ENCODE results near the gene RRP7A. TPM values are rescaled to one million over a fixed set of nuclear protein-coding genes. Genes with fewer than 3 reads are reported as not detected.
"Not testable (repeated sequence)": the region's sequence is repeated elsewhere in the genome, so short reads cannot be mapped to it uniquely, and the experiment has no call there.

The RRP7A gene
- total RNA-seq, 1 experiment from 2014 or later, result 39.3 TPM

GRCh38 chr22:42521228-42521546 lies 1.6 kb upstream of the RRP7A start:
- DNase-seq, result no peak
- H3K4me3 ChIP-seq (ENCODE audit: insufficient read depth, low read depth, low read length), result no peak overlapping the region
- H3K27me3 ChIP-seq (ENCODE audit: control insufficient read depth, insufficient read depth, low read length), result no peaks in the 10 kb centered on the region
- peaks cover 7% of the 10 kb centered on the region for H3K36me3 ChIP-seq (replicated peaks; ENCODE audit: control insufficient read depth, insufficient read depth, low read length)

- DNase-seq; H3K27me3 ChIP-seq (ENCODE audit: control insufficient read depth, insufficient read depth, low read length): not testable (repeated sequence)
- Histone ChIP-seq H3K4me3 (ENCODE audit: insufficient read depth, low read depth, low read length) (peak overlapping the region; percentile 85), H3K36me3 (replicated peaks; ENCODE audit: control insufficient read depth, insufficient read depth, low read length) (peaks cover 11% of the 10 kb centered on the region)
Observed at GRCh38 chr22:42518638-42519524, 715 bp downstream of the RRP7A start.

GRCh38 chr22:42517103-42517502 lies 2.5 kb downstream of the RRP7A start:
- H3K4me3 ChIP-seq (ENCODE audit: insufficient read depth, low read depth, low read length); H3K27me3 ChIP-seq (ENCODE audit: control insufficient read depth, insufficient read depth, low read length); DNase-seq: not testable (repeated sequence)
- H3K36me3 ChIP-seq (replicated peaks; ENCODE audit: control insufficient read depth, insufficient read depth, low read length), result peaks cover 11% of the 10 kb centered on the region

- H3K36me3 ChIP-seq (replicated peaks; ENCODE audit: control insufficient read depth, insufficient read depth, low read length), result peaks cover 11% of the 10 kb centered on the region
- H3K4me3 ChIP-seq (ENCODE audit: insufficient read depth, low read depth, low read length), result no peak overlapping the region
- no peak for DNase-seq
- no peaks in the 10 kb centered on the region for H3K27me3 ChIP-seq (ENCODE audit: control insufficient read depth, insufficient read depth, low read length)
Observed at GRCh38 chr22:42515896-42516295, 3.7 kb downstream of the RRP7A start.

GRCh38 chr22:42515304-42515703 lies 4.3 kb downstream of the RRP7A start:
- H3K27me3 ChIP-seq (ENCODE audit: control insufficient read depth, insufficient read depth, low read length); DNase-seq; H3K4me3 ChIP-seq (ENCODE audit: insufficient read depth, low read depth, low read length): not testable (repeated sequence)
- H3K36me3 ChIP-seq (replicated peaks; ENCODE audit: control insufficient read depth, insufficient read depth, low read length), result peaks cover 11% of the 10 kb centered on the region

GRCh38 chr22:42514331-42514730 lies 5.3 kb downstream of the RRP7A start:
- H3K4me3 ChIP-seq (ENCODE audit: insufficient read depth, low read depth, low read length); DNase-seq; H3K27me3 ChIP-seq (ENCODE audit: control insufficient read depth, insufficient read depth, low read length): not testable (repeated sequence)
- peaks cover 11% of the 10 kb centered on the region for H3K36me3 ChIP-seq (replicated peaks; ENCODE audit: control insufficient read depth, insufficient read depth, low read length)

- not testable (repeated sequence) for H3K36me3 ChIP-seq (replicated peaks; ENCODE audit: control insufficient read depth, insufficient read depth, low read length); H3K4me3 ChIP-seq (ENCODE audit: insufficient read depth, low read depth, low read length); H3K27me3 ChIP-seq (ENCODE audit: control insufficient read depth, insufficient read depth, low read length)
- DNase-seq, result peak; percentile 71
Observed at GRCh38 chr22:42512273-42512990, 7.2 kb downstream of the RRP7A start.

- H3K27me3 ChIP-seq (ENCODE audit: control insufficient read depth, insufficient read depth, low read length), result no peaks in the 10 kb centered on the region
- peaks cover 4% of the 10 kb centered on the region for H3K36me3 ChIP-seq (replicated peaks; ENCODE audit: control insufficient read depth, insufficient read depth, low read length)
Observed at GRCh38 chr22:42511401-42511891, 8.2 kb downstream of the RRP7A start.

GRCh38 chr22:42509548-42509947 lies 10.0 kb downstream of the RRP7A start:
- no peak for DNase-seq
- Histone ChIP-seq H3K36me3 (replicated peaks; ENCODE audit: control insufficient read depth, insufficient read depth, low read length) (no peaks in the 10 kb centered on the region), H3K4me3 (ENCODE audit: insufficient read depth, low read depth, low read length) (no peak overlapping the region), H3K27me3 (ENCODE audit: control insufficient read depth, insufficient read depth, low read length) (no peaks in the 10 kb centered on the region)

More at GRCh38 chr22:42511401-42511891, 8.2 kb downstream of the RRP7A start:
- peak; percentile 30 for DNase-seq
- H3K4me3 ChIP-seq (ENCODE audit: insufficient read depth, low read depth, low read length), result no peak overlapping the region

- not testable (repeated sequence) for H3K27me3 ChIP-seq (ENCODE audit: control insufficient read depth, insufficient read depth, low read length); H3K36me3 ChIP-seq (replicated peaks; ENCODE audit: control insufficient read depth, insufficient read depth, low read length); H3K4me3 ChIP-seq (ENCODE audit: insufficient read depth, low read depth, low read length); DNase-seq
Observed at GRCh38 chr22:42508975-42509364, 10.6 kb downstream of the RRP7A start.

GRCh38 chr22:42508327-42508974 lies 11.1 kb downstream of the RRP7A start:
- not testable (repeated sequence) for DNase-seq; H3K4me3 ChIP-seq (ENCODE audit: insufficient read depth, low read depth, low read length); H3K36me3 ChIP-seq (replicated peaks; ENCODE audit: control insufficient read depth, insufficient read depth, low read length); H3K27me3 ChIP-seq (ENCODE audit: control insufficient read depth, insufficient read depth, low read length)

GRCh38 chr22:42500836-42501179 lies 18.8 kb downstream of the RRP7A start:
- no peak for DNase-seq
- Histone ChIP-seq H3K4me3 (ENCODE audit: insufficient read depth, low read depth, low read length) (peak overlapping the region; percentile 41), H3K27me3 (ENCODE audit: control insufficient read depth, insufficient read depth, low read length) (peaks cover 4% of the 10 kb centered on the region; the same call in 1 of the 2 replicates), H3K36me3 (replicated peaks; ENCODE audit: control insufficient read depth, insufficient read depth, low read length) (no peaks in the 10 kb centered on the region)

- Histone ChIP-seq H3K27me3 (ENCODE audit: control insufficient read depth, insufficient read depth, low read length) (peaks cover 4% of the 10 kb centered on the region; the same call in 1 of the 2 replicates), H3K36me3 (replicated peaks; ENCODE audit: control insufficient read depth, insufficient read depth, low read length) (no peaks in the 10 kb centered on the region), H3K4me3 (ENCODE audit: insufficient read depth, low read depth, low read length) (peak overlapping the region; percentile 41)
- DNase-seq, result peak; percentile 100
Observed at GRCh38 chr22:42500161-42500835, 19.3 kb downstream of the RRP7A start.

GRCh38 chr22:42499773-42500160 lies 19.8 kb downstream of the RRP7A start:
- DNase-seq; H3K27me3 ChIP-seq (ENCODE audit: control insufficient read depth, insufficient read depth, low read length); H3K4me3 ChIP-seq (ENCODE audit: insufficient read depth, low read depth, low read length); H3K36me3 ChIP-seq (replicated peaks; ENCODE audit: control insufficient read depth, insufficient read depth, low read length): not testable (repeated sequence)
